TTC549 (cell line): ENCODE measurements around the gene YIF1B.

ENCODE experiments used
- FAIRE-seq: peaks from 2 replicates; lab custom pipeline; 2012; peaks lifted over from hg19 to GRCh38; lab: Jason Lieb, UNC

The YIF1B gene

DNA sequence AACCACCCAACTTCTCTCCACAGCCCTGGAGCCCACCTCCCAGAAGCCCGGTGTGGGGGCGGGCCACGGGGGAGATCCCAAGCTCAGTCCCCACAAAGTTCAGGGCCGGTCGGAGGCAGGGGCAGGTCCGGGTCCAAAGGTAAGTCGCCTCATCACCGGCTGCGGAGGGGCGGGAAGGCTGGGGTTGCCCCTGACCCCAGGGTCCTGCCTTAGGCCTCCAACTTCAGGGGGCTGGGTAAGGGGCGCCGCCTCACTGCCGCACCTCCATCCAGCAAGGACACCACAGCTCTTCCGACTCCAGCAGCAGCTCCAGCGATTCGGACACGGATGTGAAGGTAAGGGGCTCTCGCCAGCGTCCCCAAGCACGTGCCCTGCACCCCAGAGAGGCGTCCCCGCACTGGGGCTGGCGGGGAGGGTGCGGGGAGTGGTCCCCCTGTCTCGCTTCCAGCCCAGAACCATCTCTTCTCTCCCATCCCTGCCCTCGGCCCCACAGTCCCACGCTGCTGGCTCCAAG, 11.3 kb downstream of the YIF1B start:
- no peak for FAIRE-seq

- no peak for FAIRE-seq
Observed at GRCh38 chr19:38303517-38304351, 12.0 kb downstream of the YIF1B start, which contains the start of gene C19orf33. TSS of gene C19orf33 (plus strand) at chr19:38304251. CDS start at chr19:38304262, 11 bp downstream.

DNA sequence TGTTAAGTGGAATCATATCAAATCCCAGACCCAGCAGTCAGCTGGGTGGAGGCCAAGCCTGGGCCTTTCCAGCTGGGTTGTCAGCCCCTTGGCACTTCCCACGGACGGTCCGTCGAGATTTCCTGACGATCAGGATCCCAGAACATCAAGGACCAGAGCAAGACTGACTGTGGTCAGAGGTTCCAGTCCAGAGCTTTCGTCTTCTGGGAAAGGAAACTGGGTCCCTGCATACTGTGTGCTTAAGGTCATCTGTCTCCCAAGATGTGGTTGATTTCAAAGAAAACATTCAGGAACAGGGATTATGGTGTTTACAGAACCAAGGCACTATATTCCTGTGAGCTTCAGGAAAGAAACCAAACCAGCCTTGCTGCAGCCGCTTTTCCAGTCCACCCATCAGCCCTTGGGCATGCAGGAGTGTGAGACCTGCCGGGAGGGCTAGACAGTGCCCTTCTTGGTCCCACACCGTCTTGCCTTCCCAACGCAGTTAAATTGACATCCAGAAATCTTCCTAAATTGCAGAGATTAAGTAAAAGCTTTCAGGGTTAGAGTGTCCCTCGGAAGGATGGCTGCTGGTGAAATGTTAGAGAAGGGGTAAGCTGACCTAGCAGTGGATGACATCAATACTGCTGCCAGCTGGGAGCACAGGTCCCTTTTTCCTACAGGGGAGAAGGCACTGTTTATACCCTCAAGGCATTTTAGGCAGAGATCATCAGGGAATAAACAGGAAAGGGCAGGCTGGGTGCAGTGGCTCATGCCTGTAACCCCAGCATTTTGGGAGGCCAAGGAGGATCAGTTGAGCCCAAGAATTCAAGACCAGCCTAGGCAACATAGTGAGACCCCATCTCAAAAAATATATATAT, 16.7 kb downstream of the YIF1B start:
- FAIRE-seq = no peak

- FAIRE-seq = no peak
Observed at GRCh38 chr19:38294090-38294489, 21.7 kb downstream of the YIF1B start.

GRCh38 chr19:38293281-38293680, 22.5 kb downstream of the YIF1B start:
- no peak for FAIRE-seq

DNA sequence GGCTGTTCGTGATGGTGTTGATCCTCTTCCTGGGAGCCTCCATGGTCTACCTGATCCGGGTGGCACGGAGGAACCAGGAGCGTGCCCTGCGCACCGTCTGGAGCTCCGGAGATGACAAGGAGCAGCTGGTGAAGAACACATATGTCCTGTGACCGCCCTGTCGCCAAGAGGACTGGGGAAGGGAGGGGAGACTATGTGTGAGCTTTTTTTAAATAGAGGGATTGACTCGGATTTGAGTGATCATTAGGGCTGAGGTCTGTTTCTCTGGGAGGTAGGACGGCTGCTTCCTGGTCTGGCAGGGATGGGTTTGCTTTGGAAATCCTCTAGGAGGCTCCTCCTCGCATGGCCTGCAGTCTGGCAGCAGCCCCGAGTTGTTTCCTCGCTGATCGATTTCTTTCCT, 23.9 kb downstream of the YIF1B start:
- FAIRE-seq = no peak

- FAIRE-seq = no peak
Observed at GRCh38 chr19:38290631-38291147, 25.1 kb downstream of the YIF1B start.

DNA sequence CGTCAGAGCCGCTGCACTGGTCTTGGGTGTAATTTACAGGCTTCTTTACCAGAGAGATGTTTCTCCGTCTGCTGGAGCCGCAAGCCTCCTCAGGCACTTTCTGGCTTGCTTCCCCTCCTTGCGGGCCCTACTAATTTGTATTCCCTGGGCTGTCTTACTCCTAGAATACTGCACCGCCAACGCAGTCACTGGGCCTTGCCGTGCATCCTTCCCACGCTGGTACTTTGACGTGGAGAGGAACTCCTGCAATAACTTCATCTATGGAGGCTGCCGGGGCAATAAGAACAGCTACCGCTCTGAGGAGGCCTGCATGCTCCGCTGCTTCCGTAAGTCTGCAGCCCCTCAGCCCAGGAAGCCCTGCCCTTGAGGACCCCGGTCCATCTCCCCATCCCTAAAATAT, 25.8 kb downstream of the YIF1B start:
- FAIRE-seq = no peak

DNA sequence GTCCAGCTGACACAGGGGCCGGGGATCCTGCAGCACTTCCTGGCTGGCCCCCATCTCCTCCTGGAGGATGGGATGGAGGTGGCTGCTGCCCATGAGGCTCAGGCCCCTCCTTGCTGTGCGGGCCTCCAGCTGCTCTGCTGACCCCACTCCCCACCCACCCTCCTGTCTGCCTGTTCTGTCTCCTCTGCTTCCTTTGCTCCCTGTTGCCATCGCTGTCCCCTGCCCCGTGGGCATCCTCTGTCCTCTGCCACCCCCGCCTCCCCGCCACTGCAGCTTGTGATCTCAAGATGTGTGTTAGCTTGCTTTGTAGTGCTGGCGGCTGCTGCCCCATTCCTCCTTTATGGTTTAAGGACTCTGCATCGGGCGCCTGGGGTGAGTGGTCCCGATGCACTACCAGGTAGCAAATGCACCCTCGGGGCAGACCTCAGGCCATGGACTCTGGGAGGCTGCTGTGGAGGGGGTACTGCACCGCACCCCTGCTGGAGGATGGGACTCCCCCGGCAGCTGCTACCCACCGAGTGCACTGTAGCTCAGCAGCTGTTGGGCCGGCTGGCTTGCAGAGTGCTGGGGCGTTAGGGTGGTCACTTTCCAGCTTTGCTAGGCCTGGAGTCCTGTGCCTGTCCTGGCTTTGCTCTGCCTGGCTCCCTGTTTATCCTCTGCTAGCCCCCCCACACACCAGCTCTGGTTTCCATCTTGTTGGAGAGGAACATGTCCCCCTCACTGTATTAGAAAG, 27.5 kb downstream of the YIF1B start:
- no peak for FAIRE-seq

GRCh38 chr19:38287604-38288003, 28.1 kb downstream of the YIF1B start:
- FAIRE-seq = no peak

- FAIRE-seq = no peak
Observed at GRCh38 chr19:38285567-38285966, 30.2 kb downstream of the YIF1B start.

GRCh38 chr19:38284422-38284821, 31.3 kb downstream of the YIF1B start:
- FAIRE-seq = no peak

- no peak for FAIRE-seq
Observed at GRCh38 chr19:38283271-38283670, 32.5 kb downstream of the YIF1B start.

GRCh38 chr19:38281811-38282566, 33.8 kb downstream of the YIF1B start:
- FAIRE-seq = no peak

DNA sequence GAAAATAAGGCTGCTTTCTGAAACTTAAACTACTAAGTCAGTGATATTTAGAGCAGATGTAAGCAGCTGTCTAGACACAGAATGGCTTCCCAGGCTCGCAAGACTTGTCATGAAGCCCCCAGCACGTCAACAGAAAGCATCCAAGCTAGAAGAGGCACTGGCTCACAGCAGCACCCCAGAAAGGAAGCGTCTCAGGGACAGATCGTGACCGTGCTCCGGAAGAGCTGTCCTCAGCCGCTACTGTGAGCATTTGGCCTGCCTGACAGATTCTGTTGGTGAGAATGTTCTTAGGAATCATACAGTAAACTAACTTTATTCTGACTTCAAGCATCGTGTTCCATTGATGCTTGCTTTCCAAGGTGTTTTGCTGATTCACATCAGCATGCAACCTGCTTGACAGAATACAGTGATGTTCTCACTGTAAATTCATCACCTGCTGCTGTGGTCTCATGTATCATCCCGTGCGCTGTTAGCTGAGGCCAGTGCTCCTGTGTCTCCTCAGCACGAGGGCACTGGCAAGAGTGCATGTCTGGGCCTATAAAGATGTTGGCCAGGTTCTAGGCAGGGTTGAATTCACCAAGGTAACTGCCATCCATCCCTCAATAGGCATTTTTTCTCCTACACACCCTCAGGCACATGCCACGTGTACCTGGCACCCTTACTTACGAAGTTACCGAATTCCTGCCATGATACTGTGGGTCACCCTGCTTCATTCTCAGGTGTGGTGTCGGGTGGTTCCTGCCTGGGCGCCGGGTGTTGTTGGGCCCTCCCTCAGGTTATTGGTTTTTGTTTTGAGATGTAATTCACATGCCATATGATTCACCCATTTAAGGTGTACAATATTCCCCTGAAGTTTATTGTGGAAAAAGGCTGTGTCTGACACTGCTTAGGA, 35.5 kb downstream of the YIF1B start:
- FAIRE-seq = no peak

- FAIRE-seq = no peak
Observed at GRCh38 chr19:38278751-38279150, 37.0 kb downstream of the YIF1B start.

DNA sequence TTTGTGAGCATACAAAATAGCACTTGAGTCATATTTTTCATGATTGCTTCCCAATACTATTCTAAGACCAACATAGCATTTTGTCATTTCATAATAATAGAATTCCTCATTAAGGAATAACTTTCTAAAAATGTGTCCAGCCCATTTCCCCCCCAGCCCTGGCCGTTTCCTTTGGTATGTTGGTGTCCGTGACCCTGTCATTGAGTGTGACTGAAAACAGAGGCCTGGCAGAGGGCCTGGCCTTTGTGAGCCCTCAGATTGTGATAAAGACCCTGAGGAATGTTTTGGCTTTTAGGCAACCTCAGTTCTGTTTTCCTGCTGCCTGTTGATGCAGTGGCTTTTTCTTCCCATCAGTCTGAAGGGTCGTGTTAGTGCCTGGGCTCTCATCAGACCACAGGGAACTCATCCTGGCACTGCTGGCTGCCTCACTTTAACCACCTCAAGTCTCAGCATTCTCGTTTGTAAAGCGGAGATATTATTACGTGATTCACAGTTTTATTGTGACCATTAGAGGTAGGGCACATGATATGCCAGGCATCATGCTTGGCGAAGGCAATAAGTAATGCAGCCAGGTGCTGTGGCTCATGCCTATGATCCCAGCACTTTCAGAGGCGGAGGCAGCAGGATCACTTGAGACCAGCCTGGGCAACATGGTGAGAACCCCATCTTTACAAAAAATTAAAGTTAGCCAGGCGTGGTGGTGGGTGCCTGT, 37.6 kb downstream of the YIF1B start:
- FAIRE-seq = no peak

DNA sequence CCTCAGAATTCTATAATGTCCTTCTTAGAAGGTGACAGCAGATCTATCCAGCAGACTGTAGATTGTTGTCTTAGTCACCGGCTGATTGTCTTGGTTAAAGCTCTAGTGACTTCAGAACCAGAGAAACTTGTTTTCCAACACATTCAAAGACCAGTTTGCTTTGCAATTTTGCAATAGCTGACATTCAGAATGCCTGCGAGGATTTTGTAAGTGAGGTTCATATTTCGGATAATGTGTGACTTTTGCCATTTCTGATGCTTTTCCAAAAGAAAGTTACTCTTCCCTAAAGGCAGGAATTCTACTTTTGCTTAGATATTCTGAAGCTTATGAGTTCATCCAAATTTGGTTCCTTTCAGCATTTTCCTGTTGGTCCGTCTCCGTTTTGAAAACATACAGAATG, 38.2 kb downstream of the YIF1B start:
- FAIRE-seq = no peak

DNA sequence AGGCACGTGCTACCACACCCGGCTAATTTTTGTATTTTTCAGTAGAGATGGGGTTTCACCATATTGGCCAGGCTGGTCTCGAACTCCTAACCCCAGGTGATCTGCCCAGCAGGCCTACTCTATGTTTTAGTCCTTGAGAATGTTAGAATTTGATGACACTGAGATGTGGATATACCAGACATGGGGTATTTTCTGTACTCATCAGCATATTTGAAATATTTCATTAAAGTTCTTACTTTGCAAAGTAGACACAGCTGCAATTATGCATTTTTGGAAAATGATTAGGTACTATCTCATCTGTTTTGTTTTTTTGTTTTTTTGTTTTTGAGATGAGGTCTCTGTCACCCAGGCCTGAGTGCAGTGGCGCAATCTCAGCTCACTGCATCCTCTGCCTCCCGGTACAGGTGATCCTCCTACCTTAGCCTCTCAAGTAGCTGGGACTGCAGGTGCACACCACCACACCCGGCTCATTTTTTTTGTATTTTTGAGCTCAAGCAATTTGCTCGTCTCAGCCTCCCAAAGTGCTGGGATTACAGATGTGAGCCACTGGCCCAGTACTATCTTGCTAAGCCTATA, 38.7 kb downstream of the YIF1B start:
- no peak for FAIRE-seq
